HT1080 (cell line): ENCODE measurements around the gene CCNQ. TPM values are rescaled to one million over a fixed set of nuclear protein-coding genes. Genes with fewer than 3 reads are reported as not detected.

Source experiments
- DNase-seq: peaks from one replicate; pipeline ENCODE4 v3.0.0-alpha.2; 2015; ENCODE audit warnings: low read depth
- total RNA-seq: library from RNA; depleted of rRNA; stranded (reverse); fragments of >200 nt; shearing (Covaris generic); gene quantifications from 2 replicates; pipeline ENCODE4 v1.2.3, GENCODE V29; 2014

CCNQ gene
- total RNA-seq, 1 experiment from 2014 or later: 74.4 TPM

DNA sequence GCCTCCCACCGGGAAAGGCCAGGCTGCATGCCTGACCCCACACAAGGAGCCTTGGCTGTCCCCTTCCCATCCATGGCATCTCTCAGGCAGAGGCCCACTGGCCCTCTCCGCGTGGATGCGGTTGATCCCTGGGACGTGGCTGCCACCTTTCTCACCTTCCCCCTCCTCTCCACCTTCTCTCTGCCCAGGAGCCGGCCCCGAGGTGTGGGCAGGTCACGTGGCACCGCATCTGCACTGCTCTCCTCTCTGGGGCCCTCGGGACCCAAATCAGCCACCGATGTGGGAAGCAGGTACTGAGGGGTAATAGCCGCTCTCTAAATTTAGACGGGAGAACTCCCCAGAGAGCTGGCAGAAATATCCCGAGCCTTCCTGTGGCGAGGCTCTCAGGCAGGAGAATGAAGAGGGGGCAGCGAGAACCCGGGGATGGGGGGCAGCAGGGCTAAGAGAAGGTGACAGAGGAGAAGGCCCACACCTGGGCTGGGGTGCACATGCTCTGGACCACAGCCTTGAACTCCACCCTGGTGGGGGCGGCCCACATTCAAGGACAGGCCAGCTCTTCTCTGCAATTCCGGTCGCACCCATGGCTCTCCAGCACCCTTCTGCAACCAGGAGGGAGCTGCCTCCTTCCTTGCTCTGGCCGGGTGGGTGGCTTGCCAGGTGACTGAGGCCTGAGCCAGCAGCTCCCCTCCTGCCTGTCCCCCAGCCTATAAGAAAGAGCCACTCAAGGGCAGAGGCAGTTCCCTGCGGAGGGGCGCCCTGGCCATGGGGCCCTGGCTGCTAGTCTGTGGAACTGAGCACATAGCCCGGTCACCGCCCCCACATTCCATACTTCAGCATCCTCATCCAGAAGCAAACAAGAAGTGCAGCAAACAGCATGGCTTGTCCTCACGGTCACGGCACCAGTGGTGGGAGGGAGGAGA is 38.4 kb upstream of the CCNQ start:
- DNase-seq: no peak

DNA sequence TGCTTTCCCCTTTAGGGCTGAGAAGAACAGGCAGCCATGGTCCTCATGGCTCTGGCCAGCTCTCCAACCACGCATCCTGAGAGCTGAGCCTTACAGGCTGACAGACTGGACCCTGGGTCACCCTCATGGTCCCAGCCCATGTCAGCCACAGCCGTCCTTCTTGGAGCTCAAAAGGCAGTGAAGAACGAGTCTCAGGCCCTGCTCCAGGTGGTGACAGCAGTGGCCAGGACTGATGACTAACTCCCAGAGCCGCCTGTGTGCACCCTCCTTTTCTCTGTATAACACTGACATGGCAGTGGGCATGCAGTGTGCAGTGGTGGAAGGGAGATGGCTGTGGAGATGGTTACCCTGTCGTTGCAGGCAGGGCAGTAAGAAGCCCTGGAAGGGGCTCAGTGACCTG is 37.8 kb upstream of the CCNQ start:
- DNase-seq: no peak

DNA sequence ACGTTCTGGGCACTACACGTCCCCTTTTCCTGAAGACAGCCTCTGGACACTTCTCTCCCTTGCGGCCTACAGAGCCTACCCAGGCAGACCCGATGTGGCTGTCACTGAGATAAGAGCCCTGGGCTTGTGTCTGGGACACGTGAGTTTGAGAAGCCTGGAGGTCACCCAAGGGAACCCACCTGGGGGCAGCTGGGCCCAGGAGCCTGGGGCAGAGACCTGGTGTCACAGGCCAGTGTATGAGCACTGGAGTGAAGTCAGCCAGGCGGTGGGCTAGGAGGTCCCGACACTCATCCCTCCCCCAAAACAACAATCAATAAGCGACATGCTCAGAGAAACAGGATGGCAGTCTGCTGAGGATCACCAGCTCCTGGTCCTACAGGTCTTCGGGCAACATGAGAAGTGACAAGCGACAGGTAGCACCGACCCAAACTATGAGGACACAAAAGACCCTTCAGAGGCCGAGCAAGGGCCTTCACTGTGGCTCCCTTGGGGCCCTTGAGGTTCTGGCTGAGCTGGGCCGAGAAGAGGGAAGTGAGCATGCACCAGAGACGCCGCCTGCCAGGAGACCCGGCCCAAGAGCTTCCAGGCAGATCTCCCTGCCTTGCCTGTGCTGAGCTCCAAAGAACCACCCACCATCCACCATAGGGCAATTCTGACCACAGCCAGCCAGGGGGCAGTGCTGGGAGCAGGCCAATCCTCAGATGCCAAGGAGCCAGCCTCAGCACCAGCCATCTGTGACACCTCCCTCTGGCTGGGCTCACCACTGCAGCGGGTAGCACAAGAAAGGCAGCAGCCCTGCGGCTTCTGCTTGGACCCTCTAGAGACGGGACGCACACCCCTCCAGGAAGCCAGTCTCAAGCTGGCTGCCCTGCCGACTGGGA is 37.1 kb upstream of the CCNQ start:
- peak; percentile 49 for DNase-seq

DNA sequence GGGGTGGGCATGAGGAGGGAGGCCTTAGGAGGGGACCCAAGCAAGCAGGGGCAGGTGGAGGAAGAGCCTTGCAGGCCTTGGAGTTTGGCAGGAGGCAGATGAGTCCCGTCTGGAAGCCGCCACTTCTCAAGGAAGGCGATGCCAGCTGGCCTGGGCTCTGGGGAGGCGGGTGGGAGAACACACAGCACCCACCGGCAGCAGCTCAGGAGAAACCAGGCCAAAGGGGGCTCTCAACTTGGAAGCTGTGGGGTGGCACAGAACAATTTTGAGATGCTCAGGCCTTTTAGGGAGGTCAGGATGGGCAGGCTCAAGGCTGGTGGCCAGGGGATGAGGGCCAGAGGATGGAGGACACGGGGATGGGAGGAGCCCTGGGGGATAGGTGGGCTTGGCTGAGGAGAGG is 36.4 kb upstream of the CCNQ start:
- DNase-seq: no peak

DNA sequence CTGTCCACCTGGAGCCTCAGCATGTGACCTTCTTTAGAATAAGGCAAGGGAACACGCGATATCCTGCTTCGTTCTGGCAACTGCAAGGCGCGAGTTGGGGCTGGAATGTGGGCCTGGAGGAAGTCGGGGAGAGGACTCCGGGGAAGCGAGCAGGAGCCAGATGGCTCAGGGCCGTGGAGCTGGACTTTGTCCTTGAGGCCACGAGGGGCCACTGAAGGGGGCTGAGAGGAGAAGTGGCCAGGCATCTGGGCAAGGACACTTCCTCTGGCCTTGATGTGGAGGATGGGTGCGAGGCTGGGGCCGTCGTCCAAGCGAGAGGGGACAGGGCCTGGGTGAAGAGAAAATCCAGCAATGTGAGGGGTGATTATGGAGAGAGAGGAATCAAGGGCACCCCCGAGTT is 35.9 kb upstream of the CCNQ start:
- no peak for DNase-seq

DNA sequence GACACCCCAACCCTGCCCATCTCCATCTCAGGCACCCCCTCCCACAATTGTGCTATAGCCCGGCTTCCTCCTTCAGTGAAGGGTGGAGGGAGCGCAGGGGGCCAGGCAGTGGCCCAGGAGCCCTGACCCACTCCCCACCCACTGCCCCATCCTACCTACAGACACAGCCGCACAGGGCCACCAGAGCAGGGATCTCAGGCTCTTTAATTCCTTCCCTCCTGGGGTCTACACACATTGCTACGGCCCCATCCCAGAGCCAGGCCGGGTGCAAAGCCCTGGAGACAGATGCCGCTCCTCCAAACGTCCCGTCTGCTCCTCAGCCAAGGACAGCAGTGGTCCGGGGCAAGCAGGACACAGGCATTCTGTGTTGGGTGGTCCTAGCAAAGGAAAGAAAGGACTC is 35.3 kb upstream of the CCNQ start:
- no peak for DNase-seq

DNA sequence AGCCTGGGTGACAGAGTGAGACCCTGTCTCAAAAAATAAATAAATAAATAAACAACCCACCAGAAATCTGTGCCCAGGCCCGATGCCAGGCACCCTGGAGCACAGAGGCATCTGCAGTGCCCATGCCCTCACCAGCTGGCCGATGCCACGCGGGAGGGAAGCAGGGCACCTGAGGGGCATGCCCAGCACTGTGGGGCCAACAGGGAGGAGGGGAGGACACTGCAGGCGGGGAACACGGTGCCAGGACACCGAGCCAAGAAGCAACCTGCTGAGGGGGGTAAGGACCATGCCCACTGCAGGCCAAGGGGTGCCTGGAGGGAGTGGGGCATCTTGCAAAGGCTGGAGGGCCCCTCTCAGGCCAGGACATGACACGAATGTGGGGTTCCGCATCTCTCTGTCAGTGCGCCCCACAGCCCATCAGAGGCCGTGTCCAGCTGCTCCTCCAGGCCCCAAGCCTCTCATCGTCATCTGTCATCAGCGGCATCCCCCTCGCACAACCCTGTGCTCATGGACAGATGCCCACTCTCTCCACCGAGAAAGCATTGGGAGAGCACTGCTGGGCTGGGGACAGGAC is 34.8 kb upstream of the CCNQ start:
- DNase-seq: no peak

DNA sequence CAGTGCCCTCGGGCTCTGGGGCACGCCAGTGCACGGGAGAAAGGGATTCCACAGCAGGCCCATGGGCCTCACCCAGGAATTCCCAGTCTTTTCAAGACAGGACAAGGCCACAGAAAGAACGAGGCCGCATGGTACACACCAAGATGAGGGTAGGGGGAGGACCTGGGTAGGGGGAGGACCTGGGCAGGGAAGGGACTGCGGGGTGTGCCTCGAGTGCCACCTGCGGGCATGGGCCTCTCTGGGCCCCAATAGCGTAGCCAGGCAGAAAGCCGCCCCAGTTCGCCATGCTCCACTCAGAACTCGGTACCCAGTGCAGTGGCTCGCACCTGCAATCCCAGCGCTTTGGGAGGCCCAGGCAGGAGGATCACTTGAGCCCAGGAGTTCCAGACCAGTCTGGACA is 34.1 kb upstream of the CCNQ start:
- DNase-seq: no peak

DNA sequence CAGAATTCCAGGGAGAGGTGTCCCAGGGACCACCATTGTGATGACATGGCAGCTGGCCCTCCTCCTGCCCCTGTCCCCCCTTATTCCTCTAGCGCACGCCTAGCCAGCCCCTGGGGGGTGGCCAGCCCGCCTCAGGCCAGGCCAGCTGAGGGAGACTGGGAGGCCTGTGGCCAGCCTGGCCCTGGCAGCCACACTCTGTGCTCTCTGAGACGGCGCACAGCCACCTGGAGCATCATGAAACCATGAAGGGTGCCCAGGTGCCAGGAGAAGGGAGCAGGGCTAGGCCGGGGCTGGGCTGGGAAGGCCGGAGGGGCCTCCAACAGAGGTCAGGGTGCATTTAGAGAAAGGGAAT is 33.6 kb upstream of the CCNQ start:
- DNase-seq: no peak

DNA sequence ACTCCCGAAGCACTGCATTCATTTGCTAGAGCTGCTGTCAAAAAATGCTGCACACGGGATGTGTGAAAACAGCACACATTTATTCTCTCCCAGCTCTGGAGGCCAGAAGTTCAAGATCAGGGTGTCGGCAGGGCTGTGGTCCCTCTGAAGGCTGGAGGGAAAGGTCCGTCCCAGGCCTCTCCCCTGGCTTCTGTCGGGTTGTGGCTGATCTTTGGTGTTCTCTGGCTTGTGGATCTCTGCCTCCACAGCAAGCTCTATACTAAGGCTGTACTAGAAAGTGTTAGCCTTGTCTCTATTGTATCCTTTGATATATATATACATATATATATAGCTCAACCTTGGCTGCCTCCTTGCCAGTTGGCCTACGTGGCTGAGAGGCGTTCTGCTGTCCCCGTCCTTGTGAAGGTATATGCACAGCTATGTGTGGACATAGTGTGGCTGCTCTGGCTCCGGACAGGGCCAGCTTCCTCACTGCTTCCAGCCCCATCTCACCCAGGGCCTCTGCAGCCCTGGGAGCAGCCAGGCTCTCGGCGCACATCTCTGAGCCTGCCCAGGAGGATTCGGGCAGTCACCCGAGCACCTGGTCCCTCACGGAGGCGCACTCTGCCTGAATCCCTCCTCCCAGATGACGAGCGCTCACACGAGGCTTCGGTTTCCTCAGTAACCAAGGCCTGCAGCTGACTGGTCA is 33.1 kb upstream of the CCNQ start:
- DNase-seq: no peak

DNA sequence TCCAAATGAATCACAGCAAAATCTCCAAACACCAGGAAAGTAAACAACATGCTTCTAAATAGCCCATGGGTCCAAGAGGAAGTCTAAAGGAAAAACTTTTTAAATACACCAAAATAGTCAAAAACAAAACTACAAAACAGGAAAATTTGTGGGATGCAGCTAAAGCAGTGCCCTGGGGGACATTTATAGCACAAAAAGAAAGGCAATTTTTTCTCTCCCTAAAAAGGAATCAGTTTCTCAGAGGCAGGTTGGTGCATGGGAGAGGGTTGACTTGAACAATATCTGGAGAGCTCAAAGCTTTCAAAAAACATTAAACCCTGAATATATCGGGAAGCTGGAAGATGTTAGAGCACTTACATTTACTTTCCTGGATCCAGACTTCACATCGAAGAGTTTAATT is 32.4 kb upstream of the CCNQ start:
- DNase-seq: no peak

DNA sequence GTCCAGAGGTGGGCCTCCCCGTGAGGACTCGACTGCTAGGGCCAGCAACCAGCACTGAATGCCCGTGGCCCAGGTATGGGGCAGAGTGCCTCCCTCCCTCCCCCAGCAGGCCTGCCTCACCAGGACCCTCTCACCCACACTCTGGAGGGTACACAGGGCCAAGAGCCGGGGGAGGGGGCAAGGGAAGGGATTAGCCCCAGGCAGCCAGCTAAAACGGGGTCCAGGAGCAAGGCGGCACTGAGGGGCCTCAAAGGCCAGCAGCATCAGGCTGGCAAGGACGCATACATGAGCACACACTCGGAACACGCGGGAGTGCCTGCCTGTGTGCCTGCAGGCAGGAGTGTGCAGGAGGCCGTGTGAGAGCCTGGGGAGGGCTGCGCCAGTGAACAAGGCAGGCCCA is 29.7 kb upstream of the CCNQ start:
- no peak for DNase-seq

DNA sequence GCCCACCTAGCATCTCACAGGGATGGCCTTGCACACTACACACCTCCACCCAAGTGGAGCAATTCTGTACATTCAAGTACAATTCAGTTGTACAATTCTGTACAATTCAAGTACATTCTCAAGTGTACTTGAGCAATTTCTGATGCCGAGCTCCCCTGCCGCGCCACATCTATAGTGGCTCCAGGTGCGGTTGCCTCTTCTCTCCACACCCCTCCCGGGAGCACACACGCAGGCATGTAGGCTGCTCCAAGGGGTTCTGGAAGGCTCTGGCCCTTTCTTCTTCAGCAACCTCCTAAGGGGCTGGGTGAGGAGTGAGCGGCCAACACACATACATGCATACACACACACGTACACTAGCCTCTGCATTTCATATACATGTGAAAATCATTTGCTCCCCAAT is 29.2 kb upstream of the CCNQ start:
- no peak for DNase-seq

DNA sequence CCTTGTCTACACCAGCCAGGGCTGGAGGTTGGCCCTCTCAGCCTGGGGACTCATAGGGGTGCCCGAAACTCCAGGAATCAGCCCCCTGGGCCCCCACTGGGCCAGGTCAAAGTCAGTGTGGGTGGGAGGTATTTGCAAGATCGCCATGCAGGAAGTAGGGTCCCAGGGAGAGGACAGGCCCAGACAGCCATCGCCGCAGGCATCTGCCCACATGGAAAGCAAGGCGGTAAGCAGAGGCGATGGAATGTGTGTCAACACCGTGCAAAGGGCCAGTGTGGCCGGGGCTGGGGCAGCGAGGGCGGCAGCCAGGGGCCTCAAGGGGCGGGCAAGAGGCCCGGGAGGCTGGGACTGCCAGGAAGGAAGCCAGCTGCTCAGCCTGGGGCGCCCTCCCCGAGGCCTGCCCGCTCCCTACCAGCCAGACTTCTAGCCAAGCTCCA is 28.8 kb upstream of the CCNQ start:
- no peak for DNase-seq

DNA sequence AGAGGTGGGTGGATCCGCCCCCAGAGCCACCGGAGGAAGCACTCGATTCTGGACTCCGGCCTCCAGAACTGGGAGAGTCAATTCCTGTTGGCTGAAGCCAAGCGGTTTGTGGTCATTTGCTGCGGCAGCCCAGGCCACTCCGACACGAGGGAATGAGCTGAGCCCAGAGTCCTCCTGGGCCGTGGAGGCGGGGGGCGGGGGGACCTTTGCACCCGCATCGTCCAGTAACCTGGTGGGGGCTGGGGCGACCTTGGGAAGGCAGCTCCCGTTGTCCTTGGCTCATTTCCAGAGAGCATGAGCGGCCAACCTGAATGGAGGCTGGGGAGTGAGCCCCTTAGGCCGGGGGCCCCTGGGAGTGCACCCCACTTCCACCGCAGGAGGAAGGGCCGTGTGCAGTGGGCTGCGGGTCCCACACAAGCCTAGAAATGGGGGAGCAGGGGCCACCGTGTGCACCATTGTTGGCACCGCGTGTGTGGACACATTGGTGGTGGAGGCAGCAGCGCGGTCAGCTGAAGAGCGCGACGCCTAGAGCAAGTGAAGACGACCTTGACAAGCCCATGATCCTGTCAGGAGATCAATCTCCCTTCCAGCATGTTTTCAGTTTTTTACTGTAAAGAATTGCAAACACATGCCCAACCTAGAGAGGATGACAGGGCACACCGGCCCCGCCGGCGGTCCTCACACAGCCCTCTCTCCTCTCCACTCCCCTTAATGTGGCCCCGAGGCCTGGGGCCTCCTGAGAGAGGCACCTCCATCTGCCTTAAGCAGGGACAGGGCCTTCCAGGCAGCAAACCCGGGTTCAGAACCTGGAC is 28.1 kb upstream of the CCNQ start:
- no peak for DNase-seq

DNA sequence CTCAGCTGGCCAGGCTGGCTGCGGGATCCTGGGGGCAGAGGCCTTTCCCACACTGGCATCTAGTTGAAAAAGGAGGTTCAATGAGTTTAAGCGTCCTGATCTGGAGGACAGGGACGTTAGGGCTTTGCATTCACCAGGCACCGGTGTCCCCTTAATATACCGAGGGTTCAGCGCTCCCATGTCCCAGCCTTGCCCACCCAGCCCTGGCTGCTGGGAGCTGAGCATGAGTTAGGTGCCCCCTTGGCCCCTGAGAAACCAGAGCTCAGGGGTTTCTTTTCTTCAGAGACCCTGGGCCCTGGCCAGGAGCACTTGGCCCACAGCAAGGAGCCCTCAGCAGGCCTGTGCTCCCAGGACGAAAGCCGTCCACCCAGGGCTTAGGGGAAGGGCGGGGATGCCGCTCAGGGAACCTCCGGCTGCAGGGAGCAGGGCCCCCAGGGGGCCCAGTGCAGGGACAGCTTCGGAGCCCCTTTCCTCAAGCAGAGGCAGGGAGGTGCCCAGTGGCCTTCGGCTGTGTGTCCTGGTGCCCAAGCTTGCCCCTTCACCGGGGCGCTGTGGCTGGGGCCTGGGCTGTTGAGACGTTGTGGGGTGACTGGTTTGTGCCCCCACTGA is 27.2 kb upstream of the CCNQ start:
- DNase-seq: no peak

DNA sequence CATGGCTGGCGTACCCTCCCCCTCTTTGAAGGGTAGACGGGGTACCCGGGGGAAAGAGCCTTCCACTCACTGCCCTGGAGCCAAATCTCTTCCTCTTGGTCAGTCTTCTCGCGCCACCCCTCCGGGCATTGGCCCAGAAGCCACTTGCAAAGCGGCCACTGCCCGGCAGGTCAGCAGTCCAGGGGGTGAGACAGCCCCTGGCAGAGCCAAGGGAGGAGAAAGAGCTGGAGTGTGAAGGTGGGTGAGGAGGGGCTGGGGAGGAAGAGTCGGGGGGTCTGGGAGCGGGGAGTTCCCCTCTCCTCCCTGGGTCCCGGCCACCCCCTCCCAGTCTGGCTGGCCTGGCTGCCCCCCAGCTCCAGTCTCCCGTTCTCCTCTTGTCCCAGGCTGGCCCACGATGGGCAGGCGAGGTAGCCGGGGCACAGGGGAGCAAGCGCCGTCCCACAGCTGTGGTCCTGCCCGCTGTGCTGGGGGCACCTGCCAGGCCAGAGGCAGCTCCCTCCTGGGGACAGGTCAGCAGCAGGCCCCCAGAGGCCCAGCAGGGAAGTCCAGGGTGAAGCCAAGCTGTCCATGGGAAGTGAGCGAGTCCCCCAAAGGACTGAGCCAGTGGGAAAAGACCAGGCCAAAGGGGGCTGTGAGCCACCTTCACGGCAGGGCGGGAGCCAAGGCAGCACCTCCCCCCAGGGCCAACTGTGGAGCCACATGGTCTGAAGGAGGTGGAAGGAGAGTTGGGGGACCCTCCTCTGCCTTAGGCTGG is 26.5 kb upstream of the CCNQ start:
- DNase-seq: no peak

DNA sequence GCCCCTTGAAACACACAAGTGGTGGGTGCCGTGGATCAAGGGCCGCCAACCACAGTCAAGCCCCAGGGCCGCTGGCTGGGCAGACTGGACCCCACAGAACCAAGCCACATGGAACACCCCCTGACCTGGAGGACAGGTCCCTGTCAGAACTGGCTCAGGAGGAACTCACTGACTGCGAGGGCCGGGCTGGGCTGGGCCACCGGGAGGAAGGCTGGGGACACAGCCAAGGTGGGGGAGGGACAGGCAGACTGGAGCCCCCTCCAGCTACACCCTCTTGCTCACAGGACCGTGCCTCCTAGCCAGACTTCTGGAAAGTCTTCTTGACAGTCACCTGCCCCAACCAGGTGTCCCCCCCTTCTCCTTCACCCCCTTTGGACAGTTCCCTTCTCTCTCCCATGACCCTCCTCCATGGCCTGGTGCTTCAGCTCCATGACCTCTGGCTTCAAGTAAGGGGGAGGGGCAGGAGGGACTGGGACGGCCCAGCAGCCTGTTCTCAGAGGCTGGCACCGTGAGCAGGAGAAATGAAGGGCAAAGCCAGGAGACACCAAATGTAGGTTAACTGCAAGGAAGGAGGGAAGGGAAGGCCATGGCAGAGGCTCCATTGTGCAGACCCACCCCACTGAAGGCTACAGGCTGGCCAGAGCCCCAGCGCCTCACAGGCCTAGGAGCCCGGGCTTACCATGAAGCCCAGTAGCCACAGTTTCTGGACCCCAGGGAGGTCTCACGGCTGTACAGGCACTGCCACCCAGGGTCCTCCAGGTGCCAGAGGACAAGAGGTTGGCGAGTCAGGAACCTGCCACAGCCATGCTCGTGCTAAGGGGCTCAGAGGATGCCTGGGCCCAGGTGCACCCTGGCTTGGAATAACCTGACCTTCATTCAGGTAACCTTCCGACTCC is 25.5 kb upstream of the CCNQ start:
- DNase-seq: no peak
